Endothelial cell (in vitro differentiated cells): ENCODE measurements around the gene GSN. TPM values are rescaled to one million over a fixed set of nuclear protein-coding genes. Genes with fewer than 3 reads are reported as not detected.

Source experiments
- DNase-seq: peaks from one replicate; pipeline ENCODE4 v3.0.0; 2021; ENCODE audit warnings: low spot score
- H3K27ac Mint-ChIP-seq: one replicate; pipeline ENCODE4 v1.8.0; 2021; ENCODE audit warnings: mixed read lengths, inconsistent platforms; ENCODE audit not compliant: unreplicated experiment
- H3K27me3 Mint-ChIP-seq: one replicate; pipeline ENCODE4 v1.8.0; 2021; ENCODE audit warnings: mild to moderate bottlenecking, moderate library complexity, mixed read lengths, inconsistent platforms; ENCODE audit not compliant: unreplicated experiment
- H3K36me3 Mint-ChIP-seq: one replicate; pipeline ENCODE4 v1.8.0; 2021; ENCODE audit warnings: mild to moderate bottlenecking, low read depth, mixed read lengths, inconsistent platforms; ENCODE audit not compliant: unreplicated experiment
- H3K4me1 Mint-ChIP-seq: one replicate; pipeline ENCODE4 v1.8.0; 2021; ENCODE audit warnings: mild to moderate bottlenecking, mixed read lengths, inconsistent platforms; ENCODE audit not compliant: unreplicated experiment
- H3K4me3 Mint-ChIP-seq: one replicate; pipeline ENCODE4 v1.8.0; 2021; ENCODE audit warnings: mild to moderate bottlenecking, mixed read lengths, inconsistent platforms; ENCODE audit not compliant: unreplicated experiment
- H3K9me3 Mint-ChIP-seq: one replicate; pipeline ENCODE4 v1.8.0; 2021; ENCODE audit warnings: mixed read lengths, inconsistent platforms; ENCODE audit not compliant: unreplicated experiment
- long read RNA-seq: library from polyadenylated mRNA; unstranded; transcript quantifications from one replicate; pipeline ENCODE4 v2.0.0, GENCODE V29; 2020; ENCODE audit not compliant: unreplicated experiment
- total RNA-seq: library from RNA; stranded (reverse); fragmentation: NEBNext Ultra II Directional; extraction: Animal tissue kit (Norgen Biotek cat#: 25700); gene quantifications from one replicate; pipeline ENCODE4 v1.2.1, GENCODE V29; 2021; ENCODE audit not compliant: unreplicated experiment
- TF ChIP-seq, protein P1 (sequence below): fragments of 200-600 bp; sonication (generic); IDR thresholded peaks from one replicate; pipeline ENCODE4 v1.5.0; 2021; ENCODE audit warnings: antibody characterized with exemption; ENCODE audit not compliant: unreplicated experiment

Gene GSN
- 205 TPM for total RNA-seq
- long read RNA-seq, transcript GSN-204 (17 exons, 2,657 nt): major isoform, 65 of 317 reads
- long read RNA-seq, transcript GSN-203 (19 exons, 2,664 nt): minor isoform, 19 of 317 reads
- long read RNA-seq, partial matches to known transcripts: 26 of 317 reads
- long read RNA-seq, other reads (novel, unspliced or antisense): 204 of 317 reads

DNA sequence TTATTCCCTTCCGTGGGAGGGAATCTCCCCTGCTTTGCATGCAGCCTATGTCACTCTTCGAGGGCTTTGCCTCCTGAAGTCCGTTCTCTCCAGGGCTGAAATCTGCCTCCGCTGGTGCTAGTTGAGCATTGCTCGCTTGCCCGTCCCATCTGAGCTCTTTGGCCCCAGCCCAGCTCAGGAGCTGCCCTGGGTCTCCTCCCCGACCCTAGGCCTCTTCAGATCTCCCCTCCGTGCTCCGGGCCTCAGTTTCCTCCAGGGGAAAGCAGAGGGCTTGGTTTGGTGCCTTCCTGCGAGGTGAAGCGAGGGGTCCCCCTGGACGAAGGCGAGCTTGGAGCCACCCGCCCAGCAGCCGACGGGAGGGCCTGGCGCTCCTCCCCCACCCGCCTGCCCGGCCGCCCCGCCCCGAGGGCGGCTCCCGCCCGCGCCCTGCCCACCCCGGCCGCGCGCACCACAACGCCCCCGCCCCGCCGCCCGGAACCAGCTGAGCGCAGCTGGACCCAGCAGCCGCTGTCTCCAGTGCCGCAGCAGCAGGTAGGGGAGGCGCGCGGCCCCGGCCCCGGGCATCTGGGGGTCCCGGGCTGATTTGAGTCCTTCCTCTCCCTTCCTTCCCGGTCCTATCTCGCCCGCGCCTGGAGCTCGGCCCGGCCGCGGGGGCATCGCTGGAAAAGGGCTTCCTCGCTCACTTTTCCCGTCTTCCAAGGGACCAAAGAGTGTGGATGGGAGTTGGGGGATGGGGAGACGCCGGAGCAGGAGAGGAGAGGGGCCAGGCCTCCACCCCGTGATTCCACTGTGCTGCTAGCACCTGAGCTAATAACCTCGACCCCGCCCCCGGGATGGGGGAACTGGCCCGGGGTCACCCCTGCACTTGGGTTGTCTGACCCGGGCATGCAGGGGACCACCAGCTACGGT is at the start of gene GSN:
TSS of gene GSN (plus strand) at position 474 of the 909 bp plus-strand sequence. CDS start 33,810 bp downstream, outside the sequence.
- TF ChIP-seq, protein P1, sequence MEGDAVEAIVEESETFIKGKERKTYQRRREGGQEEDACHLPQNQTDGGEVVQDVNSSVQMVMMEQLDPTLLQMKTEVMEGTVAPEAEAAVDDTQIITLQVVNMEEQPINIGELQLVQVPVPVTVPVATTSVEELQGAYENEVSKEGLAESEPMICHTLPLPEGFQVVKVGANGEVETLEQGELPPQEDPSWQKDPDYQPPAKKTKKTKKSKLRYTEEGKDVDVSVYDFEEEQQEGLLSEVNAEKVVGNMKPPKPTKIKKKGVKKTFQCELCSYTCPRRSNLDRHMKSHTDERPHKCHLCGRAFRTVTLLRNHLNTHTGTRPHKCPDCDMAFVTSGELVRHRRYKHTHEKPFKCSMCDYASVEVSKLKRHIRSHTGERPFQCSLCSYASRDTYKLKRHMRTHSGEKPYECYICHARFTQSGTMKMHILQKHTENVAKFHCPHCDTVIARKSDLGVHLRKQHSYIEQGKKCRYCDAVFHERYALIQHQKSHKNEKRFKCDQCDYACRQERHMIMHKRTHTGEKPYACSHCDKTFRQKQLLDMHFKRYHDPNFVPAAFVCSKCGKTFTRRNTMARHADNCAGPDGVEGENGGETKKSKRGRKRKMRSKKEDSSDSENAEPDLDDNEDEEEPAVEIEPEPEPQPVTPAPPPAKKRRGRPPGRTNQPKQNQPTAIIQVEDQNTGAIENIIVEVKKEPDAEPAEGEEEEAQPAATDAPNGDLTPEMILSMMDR: no peak
- DNase-seq: peak; percentile 75
- peak within 1 kb of the TSS; percentile 50 for H3K27ac Mint-ChIP-seq
- peaks cover 8% of the 10 kb centered on the region for H3K27me3 Mint-ChIP-seq
- peaks cover 16% of the 10 kb centered on the region for H3K36me3 Mint-ChIP-seq
- peak within 1 kb of the TSS; percentile 89 for H3K4me3 Mint-ChIP-seq
- H3K9me3 Mint-ChIP-seq: no peaks in the 10 kb centered on the region
- peaks cover 44% of the 10 kb centered on the region for H3K4me1 Mint-ChIP-seq

DNA sequence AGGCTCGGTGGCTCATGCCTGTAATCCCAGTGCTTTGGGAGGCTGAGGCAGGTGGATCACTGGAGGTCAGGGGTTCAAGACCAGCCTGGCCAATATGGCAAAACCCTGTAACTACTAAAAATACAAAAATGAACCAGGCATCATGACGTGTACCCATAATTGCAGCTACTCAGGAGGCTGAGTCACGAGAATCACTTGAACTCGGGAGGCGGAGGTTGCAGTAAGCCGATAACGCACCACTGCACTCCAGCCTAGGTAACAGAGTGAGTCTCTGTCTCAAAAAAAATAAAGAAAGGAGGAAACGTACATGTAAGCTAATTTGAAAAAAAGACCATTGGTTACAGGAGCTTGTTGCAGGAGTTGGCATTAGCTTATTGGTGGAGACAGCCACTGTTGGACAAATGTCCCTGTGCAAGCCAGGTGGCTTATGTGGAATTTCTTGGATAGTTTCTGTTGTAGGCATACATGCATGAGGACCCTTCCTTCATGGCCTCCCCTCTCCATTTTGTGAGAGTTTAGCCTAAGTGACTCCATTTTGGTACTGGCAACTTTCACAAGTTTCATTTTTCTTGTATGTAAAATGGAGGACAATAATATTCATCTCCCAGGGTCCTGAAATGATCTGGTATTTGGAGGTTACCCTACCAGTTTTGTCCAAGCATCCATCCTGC is 49.5 kb upstream of the GSN start:
- DNase-seq: no peak
- Mint-ChIP-seq H3K9me3 (no peaks in the 10 kb centered on the region), H3K4me3 (no peak overlapping the region), H3K27me3 (no peaks in the 10 kb centered on the region), H3K4me1 (peaks cover 11% of the 10 kb centered on the region), H3K27ac (no peak overlapping the region), H3K36me3 (no peaks in the 10 kb centered on the region)
- TF ChIP-seq, protein P1: no peak

DNA sequence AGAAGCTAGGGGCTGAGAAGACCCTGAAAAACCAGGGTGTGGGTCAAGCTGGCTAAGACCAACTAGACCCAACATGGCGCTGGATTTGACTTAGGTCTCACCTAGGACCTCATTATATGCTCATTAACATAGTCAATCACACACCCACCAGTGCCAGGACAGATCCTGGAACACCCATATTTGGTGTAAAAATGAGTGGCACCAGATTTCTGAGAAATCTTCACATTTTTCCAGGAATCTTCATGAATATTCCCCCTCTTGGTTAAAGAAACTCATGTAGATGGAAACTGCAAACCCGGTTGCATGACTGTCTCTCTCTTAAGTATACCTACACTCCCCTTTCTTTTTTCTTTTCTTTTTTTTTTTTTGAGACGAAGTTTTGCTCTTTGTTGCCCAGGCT is 48.4 kb upstream of the GSN start:
- H3K27ac Mint-ChIP-seq: no peak overlapping the region

DNA sequence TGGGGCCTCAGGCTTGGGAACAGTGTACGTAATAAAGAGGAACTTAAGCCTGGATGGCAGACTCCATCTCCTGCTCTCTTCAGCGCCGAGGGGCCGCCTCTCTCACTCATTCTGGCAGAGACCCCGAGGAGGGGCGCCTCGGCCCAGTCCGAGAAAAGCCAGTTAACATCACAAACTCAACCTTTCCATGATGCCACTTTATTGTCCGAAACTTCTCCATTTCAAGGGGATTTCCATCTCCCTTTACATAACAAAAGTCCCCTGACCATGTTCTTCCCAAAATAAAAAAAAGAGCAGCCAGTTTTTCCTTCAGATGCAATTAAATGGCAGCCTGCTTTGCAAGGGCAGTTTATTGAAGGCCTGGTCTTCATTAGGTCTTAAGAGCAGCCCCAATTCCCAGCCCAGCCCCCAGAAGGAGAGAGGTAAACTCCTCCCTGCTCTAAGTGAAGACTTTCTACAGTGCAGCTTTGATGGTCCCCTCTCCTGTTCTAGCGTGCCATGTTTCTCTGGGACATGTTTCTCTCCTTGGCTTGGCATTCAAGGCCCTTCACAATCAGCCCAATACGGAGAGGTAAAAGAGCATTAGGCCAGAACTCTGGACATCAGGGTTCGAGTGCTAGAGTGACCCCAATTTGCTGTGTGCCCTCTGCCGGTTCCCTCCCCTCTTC is 46.8 kb upstream of the GSN start:
- Mint-ChIP-seq H3K9me3 (no peaks in the 10 kb centered on the region), H3K27me3 (no peaks in the 10 kb centered on the region), H3K4me3 (no peak overlapping the region), H3K27ac (no peak overlapping the region), H3K4me1 (peaks cover 8% of the 10 kb centered on the region), H3K36me3 (no peaks in the 10 kb centered on the region)
- TF ChIP-seq, protein P1: no peak
- no peak for DNase-seq

More for the DNA sequence above, 48.4 kb upstream of the GSN start:
- no peaks in the 10 kb centered on the region for H3K9me3 Mint-ChIP-seq
- no peaks in the 10 kb centered on the region for H3K27me3 Mint-ChIP-seq
- no peaks in the 10 kb centered on the region for H3K36me3 Mint-ChIP-seq
- TF ChIP-seq, protein P1: no peak
- H3K4me1 Mint-ChIP-seq: peaks cover 8% of the 10 kb centered on the region
- DNase-seq: no peak
- H3K4me3 Mint-ChIP-seq: no peak overlapping the region
